Measurements from ENCODE around the gene DOCK10.
"Not testable (repeated sequence)": the region's sequence is repeated elsewhere in the genome, so short reads cannot be mapped to it uniquely, and the experiment has no call there.

DOCK10 gene

DNA sequence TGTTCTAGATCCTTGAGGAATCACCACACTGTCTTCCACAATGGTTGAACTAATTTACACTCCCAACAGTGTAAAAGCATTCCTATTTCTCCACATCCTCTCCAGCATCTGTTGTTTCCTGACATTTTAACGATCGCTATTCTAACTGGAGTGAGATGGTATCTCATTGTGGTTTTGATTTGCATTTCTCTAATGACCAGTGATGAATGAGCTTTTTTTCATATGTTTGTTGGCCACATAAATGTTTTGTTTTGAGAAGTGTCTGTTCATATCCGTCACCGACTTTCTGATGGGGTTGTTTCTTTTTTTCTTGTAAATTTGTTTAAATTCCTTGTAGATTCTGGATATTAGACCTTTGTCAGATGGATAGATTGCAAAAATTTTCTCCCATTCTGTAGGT lies 5.2 kb upstream of the DOCK10 start:
- not testable (repeated sequence) for H3K4me3 ChIP-seq (ENCODE audit: low read depth, low read length); DNase-seq (ENCODE audit: low read depth)

DNA sequence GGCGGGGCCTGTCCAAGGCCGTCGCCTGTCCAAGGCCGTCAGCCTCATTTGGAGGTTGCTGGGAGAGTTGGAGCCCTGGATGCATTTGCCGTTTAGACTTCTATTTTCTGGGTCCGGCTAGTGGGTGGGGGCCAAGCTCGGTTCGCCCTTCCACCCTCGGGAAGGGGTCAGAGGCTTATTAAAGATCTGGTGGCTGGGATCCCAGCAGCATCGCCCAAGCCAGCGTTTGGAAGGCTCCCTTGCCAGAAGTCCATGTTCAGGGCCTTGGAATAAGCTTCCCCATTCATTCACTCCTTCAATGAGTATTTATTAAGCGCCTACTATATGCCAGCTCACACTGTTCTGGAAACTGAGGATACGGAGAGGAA lies 516 bp upstream of the DOCK10 start:
- peak overlapping the region; percentile 71 for H3K4me3 ChIP-seq (ENCODE audit: low read depth, low read length)

GRCh38 chr2:225041207-225041850 lies 939 bp downstream of the DOCK10 start:
- H3K4me3 ChIP-seq (ENCODE audit: low read depth, low read length) = peak overlapping the region; percentile 71

More for the DNA sequence above, 516 bp upstream of the DOCK10 start:
- DNase-seq (ENCODE audit: low read depth) = no peak

DNA sequence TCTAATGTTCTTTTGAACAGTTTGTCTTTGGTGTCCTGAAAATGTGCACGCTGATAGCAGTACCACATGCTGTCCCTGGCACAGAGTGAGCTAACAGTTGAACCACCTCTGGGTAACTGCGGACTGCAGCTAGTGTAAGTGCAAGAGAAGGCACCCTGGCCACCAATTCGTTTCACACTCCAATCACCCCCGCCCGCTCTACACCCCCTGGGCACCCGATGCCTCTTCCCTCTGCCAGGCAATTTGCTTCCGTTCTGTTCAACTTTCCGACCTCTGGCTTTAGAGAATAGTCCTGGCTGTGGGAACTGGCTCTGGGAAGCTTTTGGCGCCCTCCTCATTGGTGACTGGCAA lies 1.4 kb downstream of the DOCK10 start:
- H3K4me3 ChIP-seq (ENCODE audit: low read depth, low read length) = peak overlapping the region; percentile 71
- DNase-seq (ENCODE audit: low read depth) = no peak

More at GRCh38 chr2:225041207-225041850, 939 bp downstream of the DOCK10 start:
- no peak for DNase-seq (ENCODE audit: low read depth)

GRCh38 chr2:225040142-225040541 lies 2.1 kb downstream of the DOCK10 start:
- DNase-seq (ENCODE audit: low read depth) = no peak
- no peak overlapping the region for H3K4me3 ChIP-seq (ENCODE audit: low read depth, low read length)

DNA sequence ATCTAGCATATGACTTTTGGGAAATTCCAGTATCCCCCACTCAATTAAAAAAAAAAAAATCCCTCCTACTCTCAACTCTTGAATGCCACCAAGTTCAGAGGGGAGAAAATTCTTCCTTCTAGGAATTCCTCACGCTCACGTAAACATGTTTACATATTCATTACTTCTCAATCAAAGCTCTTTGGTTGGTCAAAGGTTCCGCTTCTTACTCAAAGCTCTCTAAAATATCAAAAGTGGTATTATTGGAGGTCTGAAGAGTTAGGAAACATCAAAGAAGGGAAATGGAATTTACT lies 4.1 kb downstream of the DOCK10 start:
- no peak overlapping the region for H3K4me3 ChIP-seq (ENCODE audit: low read depth, low read length)
- DNase-seq (ENCODE audit: low read depth) = no peak

GRCh38 chr2:225037415-225038230 lies 4.6 kb downstream of the DOCK10 start:
- H3K4me3 ChIP-seq (ENCODE audit: low read depth, low read length) = no peak overlapping the region
- peak; percentile 18 for DNase-seq (ENCODE audit: low read depth)

DNA sequence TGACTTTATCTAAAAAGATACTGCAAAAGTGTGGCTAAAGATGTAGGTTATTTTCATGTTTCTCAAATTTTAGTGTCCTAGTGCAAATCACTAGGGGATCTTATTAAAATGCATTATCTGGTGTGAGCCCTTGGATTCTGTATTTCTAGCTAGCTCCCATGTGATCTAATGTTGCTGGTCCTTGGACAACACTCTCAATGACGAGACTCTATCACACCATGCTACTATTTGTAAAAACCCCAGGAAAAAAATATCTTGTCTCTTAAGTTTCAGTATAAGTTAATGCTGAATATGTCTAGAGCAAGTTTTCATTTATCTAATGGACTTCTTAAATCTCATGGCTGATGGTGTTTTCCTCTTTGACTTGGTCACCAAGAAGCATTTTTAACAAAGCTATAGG lies 5.8 kb downstream of the DOCK10 start:
- DNase-seq (ENCODE audit: low read depth) = no peak
- H3K4me3 ChIP-seq (ENCODE audit: low read depth, low read length) = no peak overlapping the region

GRCh38 chr2:225033440-225034318 lies 8.6 kb downstream of the DOCK10 start:
- no peak overlapping the region for H3K4me3 ChIP-seq (ENCODE audit: low read depth, low read length)
- DNase-seq (ENCODE audit: low read depth) = no peak

GRCh38 chr2:225032246-225032645 lies 10.0 kb downstream of the DOCK10 start:
- no peak for DNase-seq (ENCODE audit: low read depth)
- H3K4me3 ChIP-seq (ENCODE audit: low read depth, low read length) = no peak overlapping the region

GRCh38 chr2:225031599-225031998 lies 10.7 kb downstream of the DOCK10 start:
- no peak for DNase-seq (ENCODE audit: low read depth)
- H3K4me3 ChIP-seq (ENCODE audit: low read depth, low read length) = no peak overlapping the region

DNA sequence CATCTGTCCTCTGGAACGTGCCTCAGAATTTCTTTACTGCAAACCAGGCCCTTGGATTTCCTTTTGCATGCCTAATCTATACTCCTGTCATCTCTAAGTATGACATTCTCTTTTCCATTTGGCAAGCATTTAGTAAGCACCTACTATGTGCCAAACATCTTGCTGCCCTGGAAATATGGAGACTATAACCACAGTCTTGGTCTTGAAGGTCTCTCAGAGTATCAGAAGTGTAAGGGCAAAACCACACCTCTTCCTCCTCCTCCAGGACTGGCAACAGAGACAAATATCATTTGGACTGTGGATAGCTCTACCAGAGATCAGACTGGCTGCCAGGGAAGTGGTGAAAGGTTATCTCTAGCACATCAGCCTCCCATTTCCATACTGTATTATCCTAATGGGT lies 11.4 kb downstream of the DOCK10 start:
- DNase-seq (ENCODE audit: low read depth) = no peak
- no peak overlapping the region for H3K4me3 ChIP-seq (ENCODE audit: low read depth, low read length)

- no peak for DNase-seq (ENCODE audit: low read depth)
- no peak overlapping the region for H3K4me3 ChIP-seq (ENCODE audit: low read depth, low read length)
These were observed 12.1 kb downstream of the DOCK10 start for GRCh38 chr2:225030203-225030602.

- DNase-seq (ENCODE audit: low read depth) = no peak
- H3K4me3 ChIP-seq (ENCODE audit: low read depth, low read length) = no peak overlapping the region
These were observed 13.7 kb downstream of the DOCK10 start for GRCh38 chr2:225028572-225028971.

GRCh38 chr2:225027061-225027762 lies 15.1 kb downstream of the DOCK10 start:
- no peak for DNase-seq (ENCODE audit: low read depth)
- no peak overlapping the region for H3K4me3 ChIP-seq (ENCODE audit: low read depth, low read length)

- peak; percentile 89 for DNase-seq (ENCODE audit: low read depth)
- no peak overlapping the region for H3K4me3 ChIP-seq (ENCODE audit: low read depth, low read length)
These were observed 16.2 kb downstream of the DOCK10 start for GRCh38 chr2:225025917-225026571.

DNA sequence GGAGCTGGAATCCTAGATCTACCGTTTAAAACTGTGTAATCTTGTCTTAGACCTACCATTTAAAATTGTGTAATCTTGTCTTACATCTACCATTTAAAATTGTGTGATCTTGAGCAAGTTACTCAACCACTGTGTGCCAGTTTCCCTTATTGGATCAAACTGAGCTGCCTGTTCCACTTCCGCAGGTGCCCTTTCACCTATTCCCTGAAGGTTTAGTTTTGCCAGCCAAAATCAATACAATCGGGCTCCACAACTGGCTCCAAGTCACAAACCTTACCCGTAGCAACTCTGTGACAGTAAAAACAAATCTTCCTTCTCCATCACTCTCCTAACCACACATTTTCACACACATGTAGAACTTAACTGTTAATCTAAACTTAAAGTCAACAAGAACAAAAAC lies 20.1 kb downstream of the DOCK10 start:
- no peak for DNase-seq (ENCODE audit: low read depth)
- H3K4me3 ChIP-seq (ENCODE audit: low read depth, low read length) = no peak overlapping the region

DNA sequence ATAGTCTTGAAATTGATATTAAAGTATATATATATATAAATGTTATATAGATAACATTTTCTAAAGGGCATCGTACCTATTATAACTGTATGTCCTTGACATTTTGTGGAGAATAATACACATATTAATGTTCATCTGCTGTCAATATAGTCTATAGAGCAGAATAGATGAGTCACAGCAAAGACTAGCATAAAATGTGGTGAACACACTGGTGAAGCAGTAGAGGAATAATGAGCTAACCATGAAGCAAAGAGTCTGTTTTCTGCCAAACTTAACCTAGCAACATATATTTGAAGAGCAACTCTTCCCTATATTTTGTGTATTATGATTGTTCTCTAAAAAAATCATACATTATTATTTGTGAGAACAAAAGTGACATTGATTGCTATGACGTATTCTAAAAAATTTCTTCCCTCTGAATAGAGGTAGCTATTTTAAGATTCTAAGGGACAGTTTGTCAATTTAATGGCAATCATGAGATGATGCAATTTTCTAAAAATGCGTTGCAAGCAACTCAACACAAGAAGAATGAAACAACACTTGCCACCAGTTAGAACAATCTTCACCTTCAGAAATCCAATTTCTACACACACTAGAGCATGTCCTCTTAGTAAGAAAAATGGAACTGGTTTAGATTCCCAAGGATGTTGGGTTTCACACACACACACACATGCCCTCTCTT lies 22.0 kb downstream of the DOCK10 start:
- H3K4me3 ChIP-seq (ENCODE audit: low read depth, low read length) = no peak overlapping the region
- DNase-seq (ENCODE audit: low read depth) = no peak

- no peak overlapping the region for H3K4me3 ChIP-seq (ENCODE audit: low read depth, low read length)
- DNase-seq (ENCODE audit: low read depth) = no peak
These were observed 23.2 kb downstream of the DOCK10 start for GRCh38 chr2:225019105-225019504.

Data from skeletal muscle cell (primary cell).